ENCODE results near the gene TCERG1L.

GRCh38 chr10:131219955-131220489 is 91.5 kb downstream of the TCERG1L start:
- TF ChIP-seq CTCF (conservative IDR thresholded peaks at IDR 0.05; ENCODE audit: low read length), result no peak
- TF ChIP-seq EZH2phosphoT487 (IDR thresholded peaks at IDR 0.05; ENCODE audit: borderline replicate concordance), result no peak
